ENCODE data around the gene RAB3C. TPM values are rescaled to one million over a fixed set of nuclear protein-coding genes. Genes with fewer than 3 reads are reported as not detected.
"Not testable (repeated sequence)": the region's sequence is repeated elsewhere in the genome, so short reads cannot be mapped to it uniquely, and the experiment has no call there.

RAB3C gene
- total RNA-seq, 1 donor: under 0.01 TPM

DNA sequence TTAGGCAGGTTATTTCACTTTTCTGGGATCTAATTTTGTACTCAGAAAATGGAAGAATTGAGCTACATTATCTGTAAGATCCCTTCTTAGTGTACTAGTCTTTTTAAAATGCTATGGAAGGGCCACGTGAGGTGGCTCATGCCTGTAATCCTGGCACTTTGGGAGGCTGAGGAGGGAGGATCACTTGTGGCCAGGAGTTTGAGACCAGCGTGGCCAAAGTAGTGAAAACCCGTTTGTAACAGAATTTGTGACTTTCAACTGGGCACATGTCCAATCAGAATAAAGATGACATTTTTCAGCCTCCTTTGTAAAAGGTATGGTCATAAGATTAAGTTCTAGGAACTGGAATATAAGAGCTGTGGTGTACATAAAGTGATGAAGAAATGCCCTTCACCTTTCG lies 3.1 kb upstream of the RAB3C start:
- H3K9me3 ChIP-seq (ENCODE audit: low read depth, low read length): no peaks in the 10 kb centered on the region
- H3K27me3 ChIP-seq (ENCODE audit: insufficient read depth, low read length): peaks cover 46% of the 10 kb centered on the region
- H3K4me3 ChIP-seq (ENCODE audit: low read length): no peak overlapping the region
- peaks cover 19% of the 10 kb centered on the region for H3K4me1 ChIP-seq (ENCODE audit: insufficient read depth, low read length)

DNA sequence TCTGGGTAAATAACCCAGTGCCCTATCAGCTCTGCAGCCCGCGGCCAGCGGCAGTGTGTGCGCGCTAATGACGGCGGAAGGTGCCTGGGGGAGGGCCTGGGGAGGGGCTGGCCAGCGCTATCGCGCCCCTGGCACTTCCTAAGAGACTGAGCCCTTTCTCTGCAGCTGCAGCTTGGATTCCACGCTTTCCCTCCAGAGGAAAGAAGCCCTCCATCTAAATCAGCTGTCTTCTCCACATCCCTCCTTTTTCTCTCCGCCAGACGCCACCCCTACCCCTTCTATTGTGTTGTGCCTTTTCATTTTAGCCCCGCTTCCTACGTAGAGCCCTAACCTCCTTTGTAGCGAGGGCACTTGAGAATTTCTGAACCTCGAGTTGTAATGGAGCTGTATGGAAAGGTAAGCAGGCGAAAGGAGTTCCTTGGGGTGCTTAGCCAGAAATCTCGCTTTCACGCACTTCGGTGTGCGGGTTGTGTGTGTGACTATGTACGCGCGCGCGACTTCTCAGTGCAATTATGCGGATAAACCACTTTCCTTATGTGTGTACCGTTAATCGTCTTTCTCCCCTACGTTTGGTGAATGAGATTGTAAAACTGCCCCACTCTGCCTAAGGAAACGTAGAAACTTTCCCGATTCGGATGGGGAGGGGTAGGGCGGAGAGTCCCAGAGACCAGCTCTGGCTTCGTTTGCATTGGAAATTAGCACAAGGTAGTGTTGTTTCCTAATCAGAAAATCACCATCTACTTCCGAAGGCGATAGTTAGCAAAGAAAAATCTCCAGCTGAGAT lies 664 bp upstream of the RAB3C start:
- Histone ChIP-seq H3K9me3 (ENCODE audit: low read depth, low read length) (no peaks in the 10 kb centered on the region), H3K4me3 (ENCODE audit: low read length) (peak overlapping the region; percentile 53), H3K27me3 (ENCODE audit: insufficient read depth, low read length) (peaks cover 51% of the 10 kb centered on the region), H3K4me1 (ENCODE audit: insufficient read depth, low read length) (peaks cover 19% of the 10 kb centered on the region)

DNA sequence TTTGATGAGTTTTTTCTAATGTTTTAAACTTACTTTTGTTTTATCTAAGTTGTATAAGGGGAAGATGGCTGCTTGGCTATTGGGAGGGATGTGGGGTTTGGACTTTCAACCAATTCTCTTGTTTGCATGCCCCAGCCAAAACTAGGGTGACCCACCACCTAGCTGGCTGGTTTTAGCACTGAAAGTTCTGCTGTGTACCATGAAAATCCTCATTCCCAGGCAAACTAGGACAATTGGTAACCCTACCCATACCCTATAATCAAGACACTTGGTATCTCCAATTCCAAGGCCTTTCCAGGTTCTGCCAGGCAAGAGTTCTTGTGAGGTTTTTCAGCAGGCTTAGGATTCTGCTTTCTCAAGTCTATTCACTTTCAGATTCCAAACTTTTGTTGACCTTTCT lies 13.1 kb downstream of the RAB3C start:
- Histone ChIP-seq H3K27me3 (ENCODE audit: insufficient read depth, low read length) (no peaks in the 10 kb centered on the region), H3K4me1 (ENCODE audit: insufficient read depth, low read length) (no peaks in the 10 kb centered on the region), H3K4me3 (ENCODE audit: low read length) (no peak overlapping the region), H3K9me3 (ENCODE audit: low read depth, low read length) (no peaks in the 10 kb centered on the region)

GRCh38 chr5:58598440-58598839 lies 15.6 kb downstream of the RAB3C start:
- H3K27me3 ChIP-seq (ENCODE audit: insufficient read depth, low read length): no peaks in the 10 kb centered on the region
- H3K4me1 ChIP-seq (ENCODE audit: insufficient read depth, low read length): no peaks in the 10 kb centered on the region

DNA sequence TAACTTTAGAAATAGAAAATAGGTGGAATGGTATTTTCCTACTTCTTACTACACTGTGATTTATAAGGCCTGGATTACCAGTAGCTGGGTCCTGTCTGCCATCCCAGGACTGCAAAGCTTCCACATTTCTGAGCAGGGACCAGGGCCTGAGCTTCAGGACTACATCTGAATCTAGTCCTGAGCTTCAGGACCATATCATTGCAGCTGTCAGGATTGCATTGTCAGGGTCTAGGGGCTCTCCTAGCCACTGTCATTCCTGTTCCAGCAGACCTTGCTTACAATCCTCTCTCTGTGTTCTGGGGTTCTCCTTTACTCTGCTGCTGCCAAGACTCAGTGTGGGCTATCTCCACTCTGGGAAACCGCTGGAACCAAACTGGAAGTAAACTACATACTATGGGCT lies 16.3 kb downstream of the RAB3C start:
- no peak overlapping the region for H3K4me3 ChIP-seq (ENCODE audit: low read length)
- no peaks in the 10 kb centered on the region for H3K4me1 ChIP-seq (ENCODE audit: insufficient read depth, low read length)
- H3K9me3 ChIP-seq (ENCODE audit: low read depth, low read length): no peaks in the 10 kb centered on the region
- H3K27me3 ChIP-seq (ENCODE audit: insufficient read depth, low read length): no peaks in the 10 kb centered on the region

More at GRCh38 chr5:58598440-58598839, 15.6 kb downstream of the RAB3C start:
- Histone ChIP-seq H3K9me3 (ENCODE audit: low read depth, low read length) (no peaks in the 10 kb centered on the region), H3K4me3 (ENCODE audit: low read length) (no peak overlapping the region)

- not testable (repeated sequence) for H3K4me3 ChIP-seq (ENCODE audit: low read length); H3K9me3 ChIP-seq (ENCODE audit: low read depth, low read length); H3K4me1 ChIP-seq (ENCODE audit: insufficient read depth, low read length); H3K27me3 ChIP-seq (ENCODE audit: insufficient read depth, low read length)
Measured at GRCh38 chr5:58600613-58601012, 17.7 kb downstream of the RAB3C start.

DNA sequence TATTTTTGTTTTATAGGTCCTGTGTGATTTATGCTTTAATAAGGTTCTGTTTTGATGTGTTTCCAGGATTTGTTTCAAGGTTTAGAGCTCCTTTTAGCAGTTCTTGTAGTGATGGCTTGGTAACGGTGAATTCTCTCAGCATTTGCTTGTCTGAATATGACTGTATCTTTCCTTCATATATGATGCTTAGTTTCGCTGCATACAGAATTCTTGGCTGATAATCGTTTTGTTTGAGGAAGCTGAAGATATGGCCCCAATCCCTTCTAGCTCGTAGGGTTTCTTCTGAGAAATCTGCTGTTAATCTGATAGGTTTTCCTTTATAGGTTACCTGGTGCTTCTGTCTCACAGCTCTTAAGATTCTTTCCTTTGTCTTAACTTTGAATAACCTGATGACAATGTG lies 20.0 kb downstream of the RAB3C start:
- H3K4me3 ChIP-seq (ENCODE audit: low read length); H3K4me1 ChIP-seq (ENCODE audit: insufficient read depth, low read length); H3K9me3 ChIP-seq (ENCODE audit: low read depth, low read length); H3K27me3 ChIP-seq (ENCODE audit: insufficient read depth, low read length): not testable (repeated sequence)

GRCh38 chr5:58606064-58606463 lies 23.2 kb downstream of the RAB3C start:
- H3K4me3 ChIP-seq (ENCODE audit: low read length): no peak overlapping the region

GRCh38 chr5:58615972-58616371 lies 33.1 kb downstream of the RAB3C start:
- Histone ChIP-seq H3K4me3 (ENCODE audit: low read length) (no peak overlapping the region), H3K9me3 (ENCODE audit: low read depth, low read length) (no peaks in the 10 kb centered on the region)

More at GRCh38 chr5:58606064-58606463, 23.2 kb downstream of the RAB3C start:
- no peaks in the 10 kb centered on the region for H3K9me3 ChIP-seq (ENCODE audit: low read depth, low read length)
- H3K27me3 ChIP-seq (ENCODE audit: insufficient read depth, low read length): no peaks in the 10 kb centered on the region
- no peaks in the 10 kb centered on the region for H3K4me1 ChIP-seq (ENCODE audit: insufficient read depth, low read length)

DNA sequence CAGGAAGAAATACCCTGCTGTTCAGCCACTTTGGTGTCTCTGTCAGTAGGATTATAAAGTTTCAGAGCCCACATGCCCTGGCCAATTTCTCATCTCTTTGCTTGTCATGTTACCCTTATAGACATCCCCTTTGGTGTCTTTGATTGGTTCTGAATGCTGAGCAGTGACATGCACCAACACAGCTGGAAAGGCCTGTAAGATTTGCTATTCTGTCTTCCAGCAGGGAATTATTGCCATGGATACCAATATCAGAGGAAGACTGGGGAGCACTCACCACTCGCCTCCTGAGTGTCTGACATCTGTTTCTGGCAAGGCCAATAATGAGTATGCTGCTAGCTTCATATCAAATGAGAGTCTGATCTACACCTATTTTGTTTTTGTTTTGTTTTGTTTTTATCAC lies 34.4 kb downstream of the RAB3C start:
- H3K4me1 ChIP-seq (ENCODE audit: insufficient read depth, low read length): no peaks in the 10 kb centered on the region
- no peak overlapping the region for H3K4me3 ChIP-seq (ENCODE audit: low read length)
- no peaks in the 10 kb centered on the region for H3K9me3 ChIP-seq (ENCODE audit: low read depth, low read length)
- no peaks in the 10 kb centered on the region for H3K27me3 ChIP-seq (ENCODE audit: insufficient read depth, low read length)

More at GRCh38 chr5:58615972-58616371, 33.1 kb downstream of the RAB3C start:
- no peaks in the 10 kb centered on the region for H3K27me3 ChIP-seq (ENCODE audit: insufficient read depth, low read length)
- no peaks in the 10 kb centered on the region for H3K4me1 ChIP-seq (ENCODE audit: insufficient read depth, low read length)

GRCh38 chr5:58620336-58620735 lies 37.5 kb downstream of the RAB3C start:
- Histone ChIP-seq H3K9me3 (ENCODE audit: low read depth, low read length) (no peaks in the 10 kb centered on the region), H3K27me3 (ENCODE audit: insufficient read depth, low read length) (no peaks in the 10 kb centered on the region), H3K4me1 (ENCODE audit: insufficient read depth, low read length) (no peaks in the 10 kb centered on the region), H3K4me3 (ENCODE audit: low read length) (no peak overlapping the region)

DNA sequence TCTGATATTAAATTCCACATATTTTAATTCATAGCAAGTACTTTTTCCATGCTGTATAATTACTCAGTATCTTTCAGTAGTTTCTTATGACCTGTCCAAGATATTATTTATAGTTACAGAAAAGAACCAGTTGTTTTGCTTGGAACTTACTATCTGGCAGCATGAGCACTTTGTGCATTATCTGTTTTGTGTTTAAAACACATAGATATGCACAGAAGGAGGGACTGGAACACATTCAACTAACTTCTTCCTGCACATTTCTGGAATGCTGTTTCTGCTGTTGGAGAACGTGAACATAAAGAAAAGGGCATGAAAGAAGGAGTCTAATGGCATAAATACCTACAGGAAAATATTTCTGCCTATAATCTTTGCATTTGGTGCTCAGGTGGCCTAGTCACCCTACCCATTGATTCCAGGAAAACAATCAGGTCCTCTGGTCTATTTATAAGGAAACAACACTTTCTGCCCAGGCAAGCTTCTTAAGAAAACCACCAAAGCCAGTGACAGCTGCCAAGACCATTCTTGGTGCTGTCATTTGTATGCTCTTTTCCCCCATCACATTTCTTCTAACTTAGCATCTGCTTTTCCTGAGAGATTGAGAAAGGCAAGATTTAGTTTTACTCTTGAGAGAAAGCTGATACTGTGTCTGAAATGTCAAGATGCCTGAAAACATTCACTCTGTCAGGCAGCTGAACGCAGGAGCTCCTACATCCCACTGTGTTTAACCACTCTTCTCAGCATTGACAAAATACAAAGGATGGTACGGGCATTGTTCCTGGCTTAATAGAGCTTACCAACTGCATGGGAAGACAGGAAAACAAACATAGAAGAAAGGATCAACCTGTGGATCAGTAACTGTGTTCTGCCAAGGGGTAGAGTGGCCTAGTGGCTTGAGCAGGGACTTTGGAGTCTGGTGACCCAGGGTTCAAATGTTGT lies 40.3 kb downstream of the RAB3C start:
- Histone ChIP-seq H3K4me3 (ENCODE audit: low read length) (no peak overlapping the region), H3K27me3 (ENCODE audit: insufficient read depth, low read length) (no peaks in the 10 kb centered on the region), H3K9me3 (ENCODE audit: low read depth, low read length) (no peaks in the 10 kb centered on the region), H3K4me1 (ENCODE audit: insufficient read depth, low read length) (no peaks in the 10 kb centered on the region)

- no peaks in the 10 kb centered on the region for H3K27me3 ChIP-seq (ENCODE audit: insufficient read depth, low read length)
- H3K4me3 ChIP-seq (ENCODE audit: low read length): no peak overlapping the region
- no peaks in the 10 kb centered on the region for H3K9me3 ChIP-seq (ENCODE audit: low read depth, low read length)
- no peaks in the 10 kb centered on the region for H3K4me1 ChIP-seq (ENCODE audit: insufficient read depth, low read length)
Measured at GRCh38 chr5:58628626-58629025, 45.8 kb downstream of the RAB3C start.

GRCh38 chr5:58629271-58630159 lies 46.6 kb downstream of the RAB3C start:
- Histone ChIP-seq H3K27me3 (ENCODE audit: insufficient read depth, low read length) (no peaks in the 10 kb centered on the region), H3K4me3 (ENCODE audit: low read length) (no peak overlapping the region), H3K9me3 (ENCODE audit: low read depth, low read length) (no peaks in the 10 kb centered on the region), H3K4me1 (ENCODE audit: insufficient read depth, low read length) (no peaks in the 10 kb centered on the region)

GRCh38 chr5:58631895-58632294 lies 49.0 kb downstream of the RAB3C start:
- H3K9me3 ChIP-seq (ENCODE audit: low read depth, low read length): no peaks in the 10 kb centered on the region
- no peak overlapping the region for H3K4me3 ChIP-seq (ENCODE audit: low read length)
- H3K27me3 ChIP-seq (ENCODE audit: insufficient read depth, low read length): no peaks in the 10 kb centered on the region
- no peaks in the 10 kb centered on the region for H3K4me1 ChIP-seq (ENCODE audit: insufficient read depth, low read length)
